GM18508 (cell line): ENCODE measurements around the gene THRA.

Experiments used
- ATAC-seq: cut with Tn5 transposase; IDR thresholded peaks from one replicate; pipeline ENCODE4 v1.9.1; 2021; ENCODE audit warnings: moderate number of reproducible peaks; ENCODE audit not compliant: insufficient read depth, unreplicated experiment

THRA gene

DNA sequence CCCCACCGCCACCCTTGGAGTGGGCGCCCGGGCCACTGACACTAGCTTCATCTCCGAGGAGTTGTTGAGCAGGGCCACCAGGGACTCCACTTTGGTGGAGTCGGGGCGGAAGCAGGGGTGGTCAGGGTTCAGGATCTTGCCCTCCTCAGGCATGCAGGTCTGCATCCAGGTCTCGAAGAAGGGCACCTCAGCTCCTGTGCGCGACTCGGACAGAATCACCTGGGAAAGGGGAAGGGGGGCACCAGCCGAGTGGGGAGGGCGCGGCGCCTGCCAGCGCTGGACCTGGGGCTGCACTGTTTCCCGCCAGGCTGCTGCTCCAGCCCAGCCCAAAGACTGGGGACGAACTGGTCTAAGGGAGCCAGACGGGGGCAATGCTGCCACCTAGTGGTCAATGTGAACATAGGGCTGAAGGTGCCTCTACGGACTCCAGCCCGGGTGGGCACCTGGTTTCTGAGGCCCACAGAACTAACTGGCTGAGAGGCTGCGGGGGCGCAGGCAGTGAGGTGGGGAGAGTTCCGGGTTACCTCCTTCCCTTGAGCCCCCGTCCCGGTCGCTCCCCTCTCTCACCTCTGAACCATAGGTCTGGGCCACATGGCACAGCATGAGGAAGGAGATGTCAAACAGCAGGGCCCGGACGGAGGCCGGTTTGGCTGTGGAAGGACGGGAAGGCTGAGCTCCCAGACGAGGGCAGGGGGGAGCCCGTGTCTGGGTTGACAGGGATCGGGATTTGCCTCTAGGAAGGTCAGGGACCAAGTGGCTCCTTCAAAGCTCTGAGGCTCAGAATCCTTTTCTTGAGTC lies 35.8 kb upstream of the THRA start:
- ATAC-seq = no peak

DNA sequence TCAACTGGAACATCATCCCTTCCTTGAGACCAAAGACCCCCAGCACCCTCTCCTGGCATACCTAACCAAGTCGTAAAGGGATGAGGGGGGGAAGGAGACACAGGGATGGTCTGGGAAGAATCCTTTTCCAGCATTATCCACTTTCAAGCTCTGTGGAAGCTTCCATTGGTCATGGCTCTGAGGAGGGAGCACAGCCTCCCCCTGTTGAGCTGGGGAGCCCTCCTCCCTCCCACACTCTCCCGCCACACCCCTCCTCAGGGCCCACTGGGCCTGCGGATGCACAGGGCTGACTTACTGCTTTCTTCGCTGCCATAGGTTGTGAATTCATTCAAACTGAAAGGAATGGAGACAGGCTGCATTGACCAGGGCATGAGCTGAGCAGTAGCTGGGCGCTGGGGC lies 35.2 kb upstream of the THRA start:
- no peak for ATAC-seq

DNA sequence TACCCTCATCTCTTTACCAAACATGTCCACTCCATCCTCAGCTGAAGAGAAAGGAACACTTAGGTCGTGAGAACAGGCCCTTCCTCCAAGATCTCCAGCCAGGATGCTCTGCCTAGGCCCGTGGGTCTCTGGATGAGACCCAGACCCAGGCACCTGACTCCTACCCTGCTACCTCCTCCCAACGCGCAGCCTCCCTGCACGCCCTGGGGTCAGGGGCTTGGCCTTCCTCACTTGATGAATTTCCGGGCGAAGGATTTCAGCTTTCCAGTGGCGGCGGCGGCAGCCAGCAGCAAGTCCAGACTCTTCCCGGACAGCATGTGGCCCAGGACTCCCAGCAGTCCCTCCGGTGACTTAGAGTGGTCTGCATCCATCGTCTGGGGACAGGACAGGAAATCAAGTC lies 34.2 kb upstream of the THRA start:
- no peak for ATAC-seq

DNA sequence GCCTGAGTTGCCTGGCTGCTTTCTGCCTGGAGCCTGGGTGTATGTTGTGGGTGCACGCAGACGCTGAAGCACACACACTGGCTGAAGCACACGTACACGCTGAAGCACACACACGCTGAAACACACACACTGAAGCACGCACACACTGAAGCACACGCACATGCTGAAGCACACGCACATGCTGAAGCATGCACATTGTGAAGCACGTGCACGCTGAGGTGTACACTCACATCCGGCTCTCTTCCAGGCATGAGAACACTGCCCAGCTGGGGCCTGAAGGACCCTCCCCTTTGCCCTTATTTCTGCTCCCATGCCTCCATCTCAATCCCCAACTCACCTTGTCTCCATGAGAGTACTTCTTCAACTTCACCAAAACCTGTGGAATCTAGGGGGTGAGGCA lies 31.1 kb upstream of the THRA start:
- ATAC-seq = no peak

DNA sequence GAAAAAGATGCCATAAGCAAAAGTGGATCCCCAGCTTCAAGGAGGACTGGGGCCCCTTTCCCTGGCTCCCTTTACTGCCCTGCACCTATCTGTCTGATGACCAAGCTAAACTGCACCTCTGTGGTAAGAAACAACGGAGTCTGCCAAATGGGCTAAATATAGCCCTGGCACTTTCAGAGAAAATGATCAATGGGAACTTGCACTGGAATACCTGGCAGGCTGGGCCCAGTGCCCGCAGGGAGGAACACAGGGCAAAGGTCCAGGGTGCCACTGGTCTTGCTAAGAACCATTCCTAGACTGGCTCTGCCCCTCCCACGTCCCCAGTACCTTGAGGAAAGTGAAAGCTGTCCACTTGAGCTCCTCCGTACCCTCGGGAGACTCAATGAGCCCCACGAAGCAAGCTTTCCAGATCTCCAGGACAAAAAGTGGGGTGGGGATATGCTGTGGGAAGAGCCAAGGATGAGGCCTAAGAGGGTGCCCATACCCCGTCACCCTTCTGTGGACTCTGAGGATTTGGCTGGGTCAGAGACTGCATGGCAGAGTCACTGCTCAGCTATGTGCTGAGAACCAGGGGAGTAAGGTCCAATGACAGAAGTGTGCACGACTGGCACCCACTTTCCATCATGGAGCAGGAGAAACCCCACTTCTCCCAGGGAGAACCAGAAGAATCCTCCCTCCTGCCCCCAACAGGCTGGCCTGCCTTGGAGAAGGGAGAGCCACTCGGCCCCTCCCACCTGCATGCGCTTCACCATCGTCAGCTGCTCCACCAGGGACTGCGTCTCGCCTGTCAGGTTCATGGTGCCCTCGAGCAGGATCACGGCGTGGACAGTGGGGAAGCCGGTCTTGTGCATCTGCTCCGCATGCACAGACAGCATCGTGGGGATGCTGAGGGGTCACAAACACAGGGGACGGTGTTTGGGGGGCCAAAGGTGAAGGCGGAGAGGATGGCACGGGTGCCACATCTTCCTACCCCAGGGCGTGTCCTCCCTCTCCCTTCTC lies 30.1 kb upstream of the THRA start:
- no peak for ATAC-seq

DNA sequence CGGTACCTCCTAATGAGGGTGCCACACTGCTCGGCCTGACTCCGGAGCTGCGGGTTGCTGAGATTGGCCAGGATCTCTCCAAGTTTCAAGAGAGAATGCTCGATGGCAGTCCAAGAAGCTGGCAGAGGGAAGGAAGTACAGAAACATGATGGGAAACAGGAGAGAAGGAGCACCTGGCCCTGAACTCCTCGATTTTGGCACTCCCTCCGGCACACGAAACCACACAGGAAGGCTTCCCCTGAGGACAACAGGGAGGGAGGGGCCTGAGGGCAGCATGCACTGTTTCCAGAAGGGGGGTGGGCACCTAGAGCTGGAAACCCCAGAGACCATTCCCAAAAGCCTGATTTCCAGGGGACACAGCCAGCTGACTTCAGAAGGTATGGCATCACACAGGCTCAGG lies 29.4 kb upstream of the THRA start:
- ATAC-seq = no peak

DNA sequence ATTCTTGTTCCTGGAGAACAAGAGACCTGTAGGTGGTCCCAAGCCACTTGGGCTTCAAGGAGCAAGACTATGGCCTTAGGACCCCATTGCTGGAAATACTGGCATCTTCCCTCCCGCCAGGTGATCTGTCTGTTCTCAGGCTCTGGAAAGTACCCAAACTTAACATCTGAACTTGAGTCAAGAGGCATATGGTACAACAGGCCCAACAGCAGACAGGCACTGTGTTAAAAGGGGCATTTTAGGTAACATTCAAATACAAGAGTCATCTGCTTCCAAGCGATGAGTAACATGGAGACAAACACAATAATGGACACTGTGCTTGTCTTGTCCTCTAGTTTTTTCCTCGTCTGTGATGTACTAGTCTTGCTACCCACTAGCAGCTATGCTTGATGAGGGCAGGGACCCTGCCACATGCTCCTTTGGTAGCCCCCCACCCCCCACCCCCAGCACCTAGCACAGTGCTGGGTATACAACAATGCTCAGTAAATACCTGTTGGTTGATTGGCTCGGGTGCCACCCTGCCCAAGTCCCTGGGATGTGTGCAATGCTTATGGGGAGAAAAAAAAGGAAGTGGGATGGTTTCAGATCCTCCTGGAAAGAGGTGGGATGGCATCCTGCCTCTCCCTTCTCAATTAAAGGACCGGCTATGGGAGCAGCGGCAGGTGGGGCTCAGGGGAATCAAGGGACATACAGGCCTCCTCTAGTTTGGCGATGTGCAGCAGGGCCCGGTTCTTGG lies 28.2 kb upstream of the THRA start:
- no peak for ATAC-seq

DNA sequence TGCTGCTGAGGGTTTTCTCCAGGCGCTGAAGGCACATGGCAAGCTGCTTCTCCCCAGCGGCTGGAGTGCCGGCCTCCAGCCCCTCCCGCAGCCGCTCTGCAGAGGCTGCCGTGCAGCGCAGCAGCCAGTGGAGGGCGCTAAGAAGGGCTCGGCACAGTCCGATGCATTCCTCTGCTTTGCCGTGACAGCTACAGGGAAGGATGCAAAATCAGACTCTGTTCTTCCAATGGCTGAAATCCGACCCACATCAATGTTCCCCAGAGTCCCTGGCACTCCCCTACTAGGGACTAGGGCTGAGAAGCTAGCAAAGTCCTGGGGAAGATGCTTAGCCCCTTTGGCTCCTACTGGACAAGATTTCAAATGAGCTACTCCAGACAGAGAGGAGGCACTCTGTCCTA lies 27.6 kb upstream of the THRA start:
- ATAC-seq = no peak

DNA sequence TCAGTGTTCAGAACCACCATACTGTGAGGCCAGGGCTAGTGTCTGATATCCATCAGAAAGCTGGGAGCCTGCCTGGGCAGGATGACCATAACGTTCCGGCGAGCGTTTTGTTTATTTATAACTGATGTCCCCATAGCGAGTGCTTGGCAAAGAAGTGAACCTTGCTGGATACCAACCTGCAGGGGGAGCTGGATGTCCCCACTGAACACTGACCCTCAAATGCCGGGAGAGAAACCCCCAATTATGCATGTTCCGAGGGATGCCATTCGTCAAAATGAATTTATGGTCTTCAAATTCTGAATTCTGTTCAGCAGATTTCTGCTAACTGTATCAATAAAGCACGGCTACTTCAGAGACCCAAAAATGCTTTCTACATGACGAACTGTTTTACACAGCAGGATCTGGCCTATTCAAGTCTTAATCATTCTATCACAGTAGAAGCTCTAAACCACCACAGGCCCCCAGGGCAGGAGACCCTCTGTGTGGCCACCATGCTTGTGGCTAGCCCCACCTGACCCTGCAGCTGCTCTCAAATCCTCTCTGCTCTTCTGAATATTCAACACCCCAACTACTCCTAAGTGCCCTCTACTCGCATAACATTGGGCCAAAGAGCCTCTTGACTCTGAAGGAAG lies 23.8 kb upstream of the THRA start:
- no peak for ATAC-seq

DNA sequence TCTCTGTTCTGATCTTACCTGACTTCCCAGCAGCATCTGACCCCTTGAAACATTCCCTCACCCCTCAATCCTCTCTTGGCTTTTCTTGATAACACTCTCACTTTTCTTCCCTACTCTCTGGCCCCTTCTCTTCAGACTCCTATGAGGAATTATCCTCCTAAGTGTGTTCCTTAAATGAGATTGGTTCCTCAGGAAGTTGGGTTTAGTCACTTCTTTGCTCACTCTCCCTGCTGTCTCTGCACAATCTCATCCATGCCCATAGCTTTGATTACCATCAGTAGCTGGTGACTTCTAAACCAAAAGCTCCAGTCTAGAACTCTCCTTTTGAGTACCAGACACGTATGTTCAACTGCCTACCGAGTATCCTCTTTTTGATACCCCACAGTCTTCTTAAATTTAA lies 21.6 kb upstream of the THRA start:
- ATAC-seq = no peak

DNA sequence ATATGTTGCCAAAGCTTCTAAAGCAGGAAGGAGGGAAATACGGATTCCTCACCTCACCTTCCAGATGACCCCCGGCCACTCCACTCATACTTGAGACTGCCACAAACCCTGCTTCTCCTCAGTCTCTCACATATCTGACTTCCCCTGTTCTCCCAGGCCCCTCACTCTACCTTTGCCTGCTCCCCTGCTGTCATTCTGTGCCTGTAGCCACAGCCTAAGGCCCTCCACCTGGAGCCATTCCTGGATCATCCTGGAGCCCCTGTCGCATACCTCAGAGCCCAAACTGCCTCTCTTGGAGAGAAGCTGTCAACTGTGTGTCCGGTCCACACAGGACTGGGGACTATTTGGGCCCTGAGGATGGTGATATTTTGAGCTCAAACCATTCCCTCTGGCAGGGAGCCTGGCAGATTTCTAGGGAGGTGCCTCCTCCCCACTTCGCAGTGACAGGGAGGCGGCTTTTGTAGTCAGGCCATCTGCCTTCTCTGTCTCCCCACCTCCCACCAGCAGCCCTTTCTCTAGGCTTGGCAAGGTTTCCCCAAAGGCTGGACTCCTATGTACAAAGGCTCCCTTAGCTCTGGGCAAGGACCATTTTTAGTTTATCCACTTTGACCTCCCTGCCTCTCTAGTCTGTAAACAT lies 6.3 kb upstream of the THRA start:
- no peak for ATAC-seq

DNA sequence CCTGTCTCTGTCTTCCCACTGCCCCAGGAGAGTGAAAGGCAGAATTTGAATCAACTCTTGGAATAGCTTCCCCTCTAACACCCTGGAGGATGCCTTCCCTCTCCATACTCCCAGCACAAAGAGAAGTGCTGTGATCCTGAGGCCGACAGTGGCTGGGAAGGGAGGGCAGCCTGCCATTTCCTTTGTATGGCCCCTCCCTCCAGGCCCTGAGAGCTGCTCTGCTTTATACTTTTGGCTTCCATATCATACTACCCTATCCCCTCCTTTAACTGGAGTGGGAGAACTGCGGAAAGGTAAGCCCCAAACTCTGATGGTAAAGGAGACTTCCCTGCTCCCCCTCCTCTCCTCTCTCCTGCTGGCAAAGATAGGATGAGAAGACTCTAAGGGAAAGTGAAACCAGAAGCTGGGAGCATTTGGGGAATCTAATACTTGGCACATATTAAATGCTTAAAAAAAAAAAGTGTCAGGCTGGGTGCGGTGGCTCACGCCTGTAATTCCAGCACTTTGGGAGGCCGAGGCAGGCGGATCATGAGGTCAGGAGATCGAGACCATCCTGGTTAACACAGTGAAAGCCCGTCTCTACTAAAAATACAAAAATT lies 4.5 kb upstream of the THRA start:
- no peak for ATAC-seq

DNA sequence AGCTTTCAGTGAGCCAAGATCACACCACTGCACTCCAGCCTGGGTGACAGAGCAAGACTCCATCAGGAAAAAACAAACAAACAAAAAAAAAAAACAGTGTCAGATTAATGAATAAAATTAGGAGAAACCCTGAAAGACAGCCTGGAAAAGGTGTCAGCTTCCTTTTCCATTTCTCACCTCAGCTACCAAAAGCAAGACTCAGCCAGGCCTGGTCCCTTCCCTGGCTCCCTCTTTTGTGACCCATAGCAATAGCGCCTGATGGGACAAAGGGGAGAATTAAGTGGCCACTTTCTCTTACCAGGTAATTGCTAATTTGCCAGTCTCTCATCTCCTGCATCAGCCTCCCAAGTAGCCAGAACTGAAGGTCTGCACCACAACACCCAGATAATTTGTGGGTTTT lies 3.9 kb upstream of the THRA start:
- ATAC-seq = no peak

DNA sequence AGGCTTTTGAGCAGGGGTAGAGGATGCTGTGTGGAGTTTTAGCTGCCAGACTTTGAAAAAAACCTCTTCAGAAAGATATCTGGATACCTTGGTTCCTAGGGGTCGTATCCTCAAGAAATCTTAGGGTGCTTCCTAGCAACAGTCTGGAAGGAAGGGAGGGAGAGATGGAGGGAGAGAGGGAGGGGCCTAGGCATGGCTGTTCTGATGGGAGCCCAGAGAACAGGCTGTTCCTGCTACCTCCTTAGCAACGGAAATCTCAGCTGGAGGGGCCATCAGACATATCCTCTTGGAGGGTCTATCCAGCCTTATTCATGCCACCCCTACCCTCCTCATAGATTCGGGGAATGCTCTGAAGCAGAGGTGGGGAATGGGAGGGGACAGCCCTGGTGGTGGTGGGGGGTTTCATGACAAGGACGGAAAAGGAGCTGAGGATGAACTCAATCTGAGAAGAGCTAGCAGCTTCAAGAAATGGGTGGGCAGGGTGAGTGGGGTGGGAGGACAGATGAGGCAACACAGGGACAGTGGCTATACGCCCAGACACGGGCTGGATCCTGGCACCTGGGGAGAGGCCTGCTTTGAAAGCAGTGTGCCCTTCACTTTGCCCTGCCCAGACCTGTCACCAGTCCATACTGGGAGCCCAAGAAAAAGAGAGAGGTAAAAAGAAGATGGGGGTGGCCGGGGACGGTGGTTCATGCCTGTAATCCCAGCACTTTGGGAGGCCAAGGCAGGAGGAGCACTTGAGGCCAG lies 2.9 kb upstream of the THRA start:
- ATAC-seq = no peak

DNA sequence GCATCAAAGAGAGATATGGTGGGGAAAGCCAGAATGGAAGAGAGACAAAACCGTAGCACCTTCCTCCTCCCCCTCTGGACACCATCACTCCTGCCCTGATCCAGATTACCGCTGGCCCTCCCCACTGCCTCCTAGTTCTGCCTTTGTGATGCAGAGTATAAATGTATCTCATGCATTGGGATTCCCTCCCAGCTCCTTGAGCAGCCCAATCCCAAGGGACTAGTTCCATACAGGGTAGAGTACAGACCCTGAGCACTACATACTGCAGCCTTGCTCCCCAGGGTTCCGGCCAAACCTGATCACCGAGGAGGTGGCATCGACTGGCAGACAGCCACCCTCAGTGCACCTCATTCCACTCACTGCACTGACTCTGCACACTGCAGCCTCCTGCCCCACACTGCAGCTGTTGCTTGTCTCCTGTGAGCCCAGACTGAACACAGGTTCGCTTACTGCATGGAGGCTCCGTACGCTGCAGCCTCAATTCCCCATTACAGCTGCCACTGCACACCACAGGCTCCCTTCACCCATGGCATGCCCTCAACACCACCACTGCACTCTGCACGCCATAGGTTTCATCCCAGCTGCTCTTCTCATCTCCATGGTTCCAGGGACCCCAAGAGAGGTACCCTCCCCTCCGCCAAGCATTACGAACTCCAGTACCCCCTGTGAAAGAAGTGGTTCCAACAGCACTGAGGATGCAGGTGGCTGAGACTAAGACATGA lies 1.7 kb upstream of the THRA start:
- ATAC-seq = no peak

DNA sequence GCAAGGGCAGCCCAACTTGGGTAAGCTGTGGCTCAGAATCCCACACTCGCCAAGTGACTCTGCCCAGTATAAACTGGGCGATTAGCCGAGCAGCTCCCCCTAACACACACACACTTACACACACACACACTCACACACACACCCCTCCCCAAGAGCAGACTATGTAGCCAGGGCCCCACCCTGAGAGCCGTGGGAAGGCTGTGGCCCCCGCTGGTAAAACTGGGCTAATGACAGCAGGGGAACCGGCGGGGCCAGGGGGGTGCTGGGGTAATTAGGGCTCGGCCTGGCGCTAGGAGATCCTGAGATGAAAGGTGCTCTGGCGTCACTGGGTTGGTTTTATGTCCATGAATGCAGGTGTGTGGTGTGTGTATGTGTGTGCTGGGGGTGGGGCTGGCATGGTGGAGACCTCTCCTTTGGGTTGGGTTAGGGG lies 1.1 kb upstream of the THRA start:
- ATAC-seq = no peak

DNA sequence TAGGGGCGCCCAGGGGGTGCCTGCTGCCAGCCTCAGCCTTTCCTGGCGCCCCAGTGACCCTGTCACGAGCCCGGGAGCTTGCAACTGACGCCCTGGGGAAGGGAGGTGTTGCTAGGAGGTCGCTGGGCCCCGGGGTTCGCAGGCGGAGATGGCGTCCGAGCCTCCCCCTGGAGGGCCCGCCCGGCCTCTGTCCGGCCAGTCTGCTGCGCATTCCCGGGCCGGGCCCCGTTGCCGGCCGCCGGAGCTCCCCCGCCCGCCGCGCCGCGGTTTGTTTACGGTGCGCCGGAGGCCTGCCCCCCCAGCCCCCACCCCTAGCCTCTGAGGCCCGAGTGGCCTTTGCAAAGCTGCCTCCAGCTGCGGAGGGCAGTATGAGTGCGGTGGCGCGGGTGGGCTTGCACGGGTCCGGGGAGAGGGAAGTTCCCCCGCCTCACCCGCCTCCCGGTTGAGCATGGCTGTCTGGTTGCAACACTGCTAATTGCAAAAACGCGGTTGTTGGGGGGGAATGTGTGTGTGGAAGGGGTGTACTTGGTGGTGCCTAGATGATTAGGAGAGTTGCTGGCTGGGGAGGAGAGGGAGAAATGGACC lies 514 bp downstream of the THRA start:
- ATAC-seq = no peak
